Neutrophil (primary cell): Measurements from ENCODE around the gene TMEM130.

ENCODE experiments used
- H3K27ac ChIP-seq: fragments of 200-600 bp; sonication (generic); 2 replicates; pipeline ENCODE4 v1.5.1; 2016; ENCODE audit warnings: mild to moderate bottlenecking, moderate library complexity
- H3K27me3 ChIP-seq: fragments of 200-600 bp; sonication (generic); 2 replicates; pipeline ENCODE4 v1.6.0; 2016; ENCODE audit warnings: mild to moderate bottlenecking
- H3K36me3 ChIP-seq: fragments of 200-600 bp; sonication (generic); 2 replicates; pipeline ENCODE4 v1.5.1; 2017
- H3K4me1 ChIP-seq, 2 experiments: fragments of 200-600 bp in 1 of 2; sonication (generic) in 1 of 2; 1 replicate in 1 of 2; 2 replicates in 1 of 2; pipeline versions ENCODE4 v1.5.1 to v1.6.1; 2013 to 2016; ENCODE audit warnings: low read depth in 1 of 2, low read length in 1 of 2, mild to moderate bottlenecking in 1 of 2, moderate library complexity in 1 of 2; ENCODE audit not compliant: control insufficient read depth in 1 of 2, insufficient read depth in 1 of 2
- H3K4me3 ChIP-seq, 2 experiments: fragments of 200-600 bp in 1 of 2; sonication (generic) in 1 of 2; 1 replicate in 1 of 2; 2 replicates in 1 of 2; pipeline ENCODE4 v1.5.1; 2013 to 2016; ENCODE audit warnings: low read depth in 1 of 2, low read length in 1 of 2, mild to moderate bottlenecking in 1 of 2, moderate library complexity in 1 of 2
- H3K9me3 ChIP-seq: fragments of 200-600 bp; sonication (generic); 2 replicates; pipeline ENCODE4 v1.5.1; 2016
- TF ChIP-seq, protein P1 (sequence below): fragments of 200-600 bp; sonication (generic); IDR thresholded peaks from 2 replicates; pipeline ENCODE4 v1.5.1; 2016; ENCODE audit warnings: antibody characterized with exemption

The TMEM130 gene

DNA sequence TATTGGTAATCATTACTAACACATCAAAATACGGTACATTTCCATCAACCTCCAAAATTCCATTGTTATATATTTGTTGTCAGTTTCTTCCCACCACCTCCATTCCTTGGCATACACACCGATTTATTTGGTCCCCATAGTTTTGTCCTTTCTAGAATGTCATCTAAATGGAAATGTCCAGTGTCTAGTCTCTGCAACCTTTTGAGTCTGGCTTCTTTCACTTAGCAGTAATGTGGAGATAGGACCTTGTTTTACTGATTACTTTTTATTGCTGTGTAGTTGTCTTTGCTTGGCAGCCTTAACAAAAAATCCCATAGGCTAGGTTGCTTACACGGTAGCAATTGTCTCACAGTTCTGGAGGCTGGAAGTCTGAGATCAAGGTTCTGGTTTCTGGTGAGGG, 31.0 kb upstream of the TMEM130 start:
- Histone ChIP-seq H3K36me3 (peaks cover 97% of the 10 kb centered on the region), H3K27me3 (no peaks in the 10 kb centered on the region), H3K9me3 (no peaks in the 10 kb centered on the region), H3K4me3 (no peak overlapping the region), H3K27ac (no peak overlapping the region), H3K4me1 (no peaks in the 10 kb centered on the region)
- TF ChIP-seq, protein P1, sequence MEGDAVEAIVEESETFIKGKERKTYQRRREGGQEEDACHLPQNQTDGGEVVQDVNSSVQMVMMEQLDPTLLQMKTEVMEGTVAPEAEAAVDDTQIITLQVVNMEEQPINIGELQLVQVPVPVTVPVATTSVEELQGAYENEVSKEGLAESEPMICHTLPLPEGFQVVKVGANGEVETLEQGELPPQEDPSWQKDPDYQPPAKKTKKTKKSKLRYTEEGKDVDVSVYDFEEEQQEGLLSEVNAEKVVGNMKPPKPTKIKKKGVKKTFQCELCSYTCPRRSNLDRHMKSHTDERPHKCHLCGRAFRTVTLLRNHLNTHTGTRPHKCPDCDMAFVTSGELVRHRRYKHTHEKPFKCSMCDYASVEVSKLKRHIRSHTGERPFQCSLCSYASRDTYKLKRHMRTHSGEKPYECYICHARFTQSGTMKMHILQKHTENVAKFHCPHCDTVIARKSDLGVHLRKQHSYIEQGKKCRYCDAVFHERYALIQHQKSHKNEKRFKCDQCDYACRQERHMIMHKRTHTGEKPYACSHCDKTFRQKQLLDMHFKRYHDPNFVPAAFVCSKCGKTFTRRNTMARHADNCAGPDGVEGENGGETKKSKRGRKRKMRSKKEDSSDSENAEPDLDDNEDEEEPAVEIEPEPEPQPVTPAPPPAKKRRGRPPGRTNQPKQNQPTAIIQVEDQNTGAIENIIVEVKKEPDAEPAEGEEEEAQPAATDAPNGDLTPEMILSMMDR = no peak

GRCh38 chr7:98899816-98900215, 30.0 kb upstream of the TMEM130 start:
- H3K27me3 ChIP-seq = no peaks in the 10 kb centered on the region
- H3K9me3 ChIP-seq = no peaks in the 10 kb centered on the region
- H3K4me1 ChIP-seq = no peaks in the 10 kb centered on the region
- no peak overlapping the region for H3K27ac ChIP-seq
- TF ChIP-seq, protein P1 = no peak
- H3K4me3 ChIP-seq = no peak overlapping the region
- H3K36me3 ChIP-seq = peaks cover 95% of the 10 kb centered on the region

DNA sequence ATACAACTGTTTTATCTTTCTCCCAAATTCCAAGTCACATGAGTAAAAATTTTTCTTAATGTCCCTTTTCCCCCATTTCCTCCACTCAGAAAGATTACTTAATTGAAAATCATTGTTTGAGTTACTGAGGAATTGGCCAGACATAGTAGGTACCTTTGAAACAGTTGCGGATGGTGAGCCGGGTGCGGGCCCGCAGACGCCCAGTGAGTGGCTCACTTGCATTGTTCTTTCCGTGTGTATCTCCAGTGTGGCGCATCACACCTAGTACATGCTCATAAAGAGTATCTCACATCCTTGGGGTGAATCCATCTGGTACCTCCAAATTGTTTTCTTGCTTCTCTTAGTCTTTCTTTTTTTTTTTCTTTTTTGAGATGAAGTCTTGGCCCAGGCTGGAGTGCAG, 22.8 kb upstream of the TMEM130 start:
- TF ChIP-seq, protein P1 = no peak
- H3K4me1 ChIP-seq = no peaks in the 10 kb centered on the region
- H3K36me3 ChIP-seq = peaks cover 89% of the 10 kb centered on the region
- no peaks in the 10 kb centered on the region for H3K9me3 ChIP-seq
- H3K27me3 ChIP-seq = no peaks in the 10 kb centered on the region
- no peak overlapping the region for H3K27ac ChIP-seq
- H3K4me3 ChIP-seq = no peak overlapping the region

- H3K4me1 ChIP-seq = no peaks in the 10 kb centered on the region
- no peak overlapping the region for H3K27ac ChIP-seq
- TF ChIP-seq, protein P1 = no peak
- no peaks in the 10 kb centered on the region for H3K9me3 ChIP-seq
- H3K4me3 ChIP-seq = no peak overlapping the region
- H3K27me3 ChIP-seq = no peaks in the 10 kb centered on the region
- H3K36me3 ChIP-seq = peaks cover 85% of the 10 kb centered on the region
Measured at GRCh38 chr7:98887038-98887437, 17.2 kb upstream of the TMEM130 start.

DNA sequence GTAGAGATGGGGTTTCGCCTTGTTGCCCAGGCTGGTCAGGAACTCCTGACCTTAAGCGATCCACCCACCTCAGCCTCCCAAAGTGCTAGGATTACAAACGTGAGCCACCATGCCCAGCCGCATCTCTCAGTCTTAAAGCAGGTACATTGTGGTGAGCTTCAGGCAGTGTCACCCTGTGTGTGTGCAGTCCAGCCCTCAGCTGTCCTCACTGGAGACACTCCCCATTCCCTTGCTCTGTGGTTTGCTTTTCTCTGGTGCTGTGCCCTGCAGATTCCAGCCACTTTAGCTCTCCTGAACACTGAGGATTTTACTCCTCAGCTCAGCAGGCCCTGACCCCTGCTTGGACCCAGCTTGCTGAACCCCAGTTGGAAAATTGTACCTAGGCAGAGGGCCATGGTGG, 14.6 kb upstream of the TMEM130 start:
- H3K36me3 ChIP-seq = peaks cover 72% of the 10 kb centered on the region
- TF ChIP-seq, protein P1 = no peak
- H3K4me1 ChIP-seq = peaks cover 11 to 12% of the 10 kb centered on the region in 2 experiments
- H3K27ac ChIP-seq = no peak overlapping the region
- H3K9me3 ChIP-seq = no peaks in the 10 kb centered on the region
- no peak overlapping the region for H3K4me3 ChIP-seq
- H3K27me3 ChIP-seq = no peaks in the 10 kb centered on the region
